GM19035 (cell line): ENCODE results near the gene BTBD6.

Experiments used
- ATAC-seq: cut with Tn5 transposase; IDR thresholded peaks from one replicate; pipeline ENCODE4 v1.9.1; 2021; ENCODE audit not compliant: unreplicated experiment

Gene BTBD6

DNA sequence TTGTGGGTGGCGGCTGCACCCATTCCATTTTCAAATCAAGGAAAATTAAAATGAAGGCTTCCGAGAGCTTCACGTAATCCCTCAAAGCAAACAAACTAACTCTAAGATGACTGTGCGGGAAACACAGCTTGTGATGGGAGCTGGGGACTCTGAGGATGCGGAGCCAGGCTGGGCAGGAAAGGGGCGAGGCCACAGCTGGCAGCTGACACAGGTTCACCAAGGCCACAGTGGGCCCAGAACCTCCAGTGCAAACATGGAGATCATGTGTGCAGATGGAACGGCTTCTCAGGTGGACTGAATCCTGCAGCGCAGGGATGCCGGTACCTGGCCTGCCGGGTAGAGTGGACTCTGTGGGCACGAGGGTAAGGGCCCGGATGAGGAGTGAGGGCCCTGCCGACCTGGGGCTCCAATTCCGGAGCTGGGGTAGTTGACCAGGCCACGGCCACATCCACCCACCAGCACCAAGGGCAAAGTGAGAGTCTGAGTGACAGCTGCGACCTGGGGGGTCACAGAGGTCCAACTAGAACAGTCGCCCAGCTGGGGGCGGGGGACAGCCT lies 19.2 kb upstream of the BTBD6 start:
- ATAC-seq = no peak

DNA sequence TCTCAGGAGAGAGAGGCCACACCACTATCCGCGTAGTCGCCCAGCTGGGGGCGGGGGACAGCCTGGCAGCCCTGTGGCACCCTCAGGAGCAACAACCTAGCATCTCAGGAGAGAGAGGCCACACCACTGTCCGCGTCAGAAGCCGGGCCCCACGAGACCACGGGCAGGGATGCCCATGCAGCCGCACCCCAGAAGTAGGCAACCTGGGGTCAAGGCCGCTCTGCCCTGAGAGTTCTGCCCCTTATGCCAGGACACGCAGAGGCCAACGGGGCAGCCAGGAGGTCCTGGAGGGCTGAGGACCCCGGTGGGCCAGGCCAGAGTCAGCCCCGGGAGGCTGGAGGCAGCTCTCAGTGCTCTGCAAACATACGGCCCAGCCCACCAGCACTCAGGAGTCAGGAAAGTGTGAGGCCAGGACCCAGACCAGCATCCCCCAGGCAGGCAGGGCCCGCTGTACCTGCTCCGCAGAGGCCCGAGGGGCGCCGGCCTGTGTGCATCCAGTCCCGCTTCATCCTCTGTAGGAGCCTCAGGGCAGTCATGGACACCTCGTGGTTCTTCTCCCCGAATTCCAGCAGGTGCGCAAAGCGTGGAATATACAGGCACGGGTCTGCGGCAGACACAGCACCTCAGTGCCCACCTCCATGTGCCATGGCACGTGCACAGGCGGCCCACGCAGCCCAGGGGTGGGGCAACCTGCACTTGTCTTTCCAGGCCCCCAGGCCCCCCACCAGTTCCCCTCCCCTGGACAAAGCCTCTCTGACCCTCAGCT lies 7.3 kb upstream of the BTBD6 start:
- no peak for ATAC-seq

DNA sequence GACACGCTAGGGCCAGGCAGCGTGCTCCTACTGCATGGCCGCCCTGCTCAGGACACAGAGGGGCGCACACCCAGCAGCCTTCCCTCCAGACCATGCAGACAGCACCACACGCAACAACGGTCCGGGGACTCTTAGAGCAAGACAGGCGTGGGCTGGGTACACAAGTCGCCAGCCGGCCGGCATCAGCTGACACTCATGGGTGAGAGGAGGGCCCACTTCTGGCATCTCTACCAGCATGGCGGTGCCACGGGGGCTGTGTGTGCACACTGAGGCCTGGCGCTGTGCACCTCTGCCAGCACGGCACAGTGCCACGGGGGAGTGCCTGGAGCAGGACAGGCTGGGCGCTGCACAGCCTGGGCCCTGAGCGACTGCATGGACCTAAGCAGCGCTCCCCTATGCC lies 6.7 kb upstream of the BTBD6 start:
- ATAC-seq = no peak

DNA sequence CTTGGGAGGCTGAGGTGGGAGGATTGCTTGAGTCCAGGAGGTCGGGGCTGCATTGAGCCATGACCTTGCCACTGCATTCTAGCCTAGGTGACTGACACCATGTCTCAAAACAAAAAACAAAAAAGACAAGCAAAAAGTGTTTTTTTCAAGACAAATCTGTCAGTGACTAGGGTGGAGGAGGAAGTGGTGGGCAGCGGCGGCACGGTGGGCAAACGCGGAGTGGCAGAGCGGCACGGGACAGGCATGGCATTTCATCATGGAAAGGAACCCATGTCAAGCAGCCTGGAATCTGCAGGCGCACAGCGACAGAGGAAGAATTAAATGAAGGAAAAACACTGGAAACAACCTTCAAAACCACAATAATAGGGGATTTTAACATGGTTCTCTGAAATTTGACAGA lies 4.0 kb upstream of the BTBD6 start:
- no peak for ATAC-seq

DNA sequence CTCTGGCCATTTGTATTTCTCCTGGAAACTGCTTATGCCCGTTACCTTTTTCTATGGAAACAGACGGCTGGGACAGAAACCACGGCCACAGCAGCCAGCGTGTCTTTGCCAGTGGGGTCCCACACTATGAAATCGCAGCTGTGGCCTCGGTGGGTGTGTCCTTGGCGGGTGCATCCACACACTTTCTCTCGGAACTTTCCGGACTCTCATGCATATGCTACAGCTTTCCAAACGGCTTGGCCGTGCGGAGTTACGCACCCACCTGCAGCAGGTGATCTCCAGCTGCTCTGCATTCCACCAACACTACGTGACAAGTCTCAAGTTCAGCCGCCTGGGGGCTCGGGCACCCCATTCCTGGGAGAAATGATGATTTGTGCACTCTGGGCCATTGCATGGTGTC lies 1.3 kb upstream of the BTBD6 start:
- ATAC-seq = no peak

DNA sequence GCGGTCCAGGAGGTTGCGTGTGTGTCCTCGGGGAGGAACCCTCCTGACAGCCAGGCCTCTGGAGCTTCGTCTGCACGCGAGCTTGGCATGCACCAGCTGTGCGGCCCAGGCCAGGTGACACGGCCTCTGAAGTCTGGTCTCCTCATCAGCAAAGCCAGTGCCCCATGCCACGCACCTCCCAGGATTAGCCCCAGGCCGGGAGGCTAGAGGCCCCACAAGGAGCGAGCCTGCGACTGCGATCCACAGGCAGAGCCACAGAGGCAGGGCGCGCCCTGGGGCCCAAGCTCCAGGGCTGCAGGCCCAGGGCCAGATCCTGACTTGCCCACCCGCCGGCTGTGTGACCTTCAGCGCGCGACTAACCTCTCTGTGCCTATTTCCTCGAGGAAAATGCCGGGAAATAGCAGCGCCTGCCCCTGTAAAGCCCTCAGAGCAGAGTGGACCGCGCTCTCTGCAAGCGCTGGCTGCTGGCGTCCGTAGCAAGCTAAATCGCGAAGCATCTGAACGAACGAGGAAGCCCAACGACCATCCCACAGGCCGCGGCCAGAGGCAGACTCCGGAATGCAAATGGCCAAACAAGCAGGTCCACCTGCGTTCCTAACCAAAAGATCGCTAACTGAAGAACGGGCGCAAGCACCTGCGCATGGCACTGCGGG lies 492 bp upstream of the BTBD6 start:
- ATAC-seq = no peak

DNA sequence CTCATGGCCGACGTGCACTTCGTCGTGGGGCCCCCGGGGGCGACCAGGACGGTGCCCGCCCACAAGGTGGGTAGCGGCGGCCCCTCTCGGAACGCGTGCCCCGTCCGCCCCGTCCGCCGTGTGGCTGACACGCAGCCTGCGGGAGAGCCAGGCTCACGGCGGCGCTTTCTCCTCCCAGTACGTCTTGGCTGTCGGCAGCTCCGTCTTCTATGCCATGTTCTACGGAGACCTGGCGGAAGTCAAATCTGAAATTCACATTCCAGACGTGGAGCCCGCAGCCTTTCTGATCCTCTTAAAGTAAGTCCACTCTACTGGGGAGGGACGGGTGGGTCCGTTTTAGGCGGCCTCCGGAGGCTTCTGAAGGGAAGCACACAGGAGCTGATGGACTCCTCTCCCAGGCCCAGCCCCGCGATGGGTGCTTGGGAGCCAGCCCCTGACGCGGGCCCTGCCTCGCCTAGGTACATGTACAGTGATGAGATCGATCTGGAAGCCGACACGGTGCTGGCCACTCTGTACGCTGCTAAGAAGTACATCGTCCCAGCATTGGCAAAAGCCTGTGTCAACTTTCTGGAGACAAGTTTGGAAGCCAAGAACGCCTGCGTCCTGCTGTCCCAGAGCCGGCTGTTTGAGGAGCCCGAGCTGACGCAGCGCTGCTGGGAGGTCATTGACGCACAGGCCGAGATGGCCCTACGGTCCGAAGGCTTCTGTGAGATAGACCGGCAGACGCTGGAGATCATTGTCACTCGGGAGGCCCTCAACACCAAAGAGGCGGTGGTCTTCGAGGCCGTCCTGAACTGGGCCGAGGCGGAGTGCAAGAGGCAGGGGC lies 1.1 kb downstream of the BTBD6 start:
- no peak for ATAC-seq

DNA sequence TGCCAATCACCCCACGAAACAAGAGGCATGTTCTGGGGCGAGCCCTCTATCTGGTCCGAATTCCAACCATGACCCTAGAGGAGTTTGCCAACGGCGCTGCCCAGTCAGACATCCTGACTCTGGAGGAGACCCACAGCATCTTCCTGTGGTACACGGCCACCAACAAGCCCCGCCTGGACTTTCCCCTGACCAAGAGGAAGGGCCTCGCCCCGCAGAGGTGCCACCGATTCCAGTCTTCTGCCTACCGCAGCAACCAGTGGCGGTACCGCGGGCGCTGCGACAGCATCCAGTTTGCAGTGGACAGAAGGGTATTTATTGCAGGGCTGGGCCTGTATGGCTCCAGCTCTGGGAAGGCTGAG lies 1.7 kb downstream of the BTBD6 start:
- ATAC-seq = no peak

DNA sequence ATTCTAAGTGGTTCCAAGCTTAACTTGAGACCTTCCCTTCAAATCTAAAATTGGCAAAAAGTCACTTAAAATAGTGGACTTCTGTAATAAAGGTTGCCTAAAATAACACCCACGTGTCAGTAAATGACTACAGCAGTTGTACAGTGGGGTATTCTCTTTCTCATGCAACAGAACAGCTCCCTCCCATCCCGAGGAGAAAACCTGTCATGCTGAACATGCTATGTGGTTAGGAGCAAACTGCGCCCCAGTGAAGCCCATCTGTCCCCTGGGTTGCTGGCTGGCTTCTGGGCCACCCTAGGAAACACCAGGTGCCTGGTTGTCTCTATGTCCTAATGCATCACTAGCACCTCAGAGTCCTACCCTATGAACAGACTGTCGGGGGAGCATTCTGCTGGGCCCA lies 2.7 kb downstream of the BTBD6 start:
- ATAC-seq = no peak

DNA sequence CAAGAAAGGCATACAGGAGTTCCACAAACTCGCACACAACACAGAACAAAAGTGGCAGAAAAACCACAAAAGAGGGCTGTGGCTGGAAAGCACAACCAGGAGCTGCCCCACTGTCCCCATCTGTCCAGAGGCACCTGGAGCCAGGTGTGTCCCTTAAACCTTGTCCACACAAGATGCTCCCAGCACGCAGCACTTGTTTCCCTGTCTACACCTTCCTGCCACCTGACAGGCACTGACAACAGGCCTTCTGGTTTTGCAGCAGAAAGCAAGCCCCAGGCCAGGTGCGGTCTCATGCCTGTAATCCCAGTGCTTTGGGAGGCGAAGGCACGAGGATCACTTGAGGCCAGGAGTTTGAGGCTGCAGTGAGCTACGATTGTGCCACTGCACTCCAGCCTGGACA lies 3.6 kb downstream of the BTBD6 start:
- ATAC-seq = no peak

DNA sequence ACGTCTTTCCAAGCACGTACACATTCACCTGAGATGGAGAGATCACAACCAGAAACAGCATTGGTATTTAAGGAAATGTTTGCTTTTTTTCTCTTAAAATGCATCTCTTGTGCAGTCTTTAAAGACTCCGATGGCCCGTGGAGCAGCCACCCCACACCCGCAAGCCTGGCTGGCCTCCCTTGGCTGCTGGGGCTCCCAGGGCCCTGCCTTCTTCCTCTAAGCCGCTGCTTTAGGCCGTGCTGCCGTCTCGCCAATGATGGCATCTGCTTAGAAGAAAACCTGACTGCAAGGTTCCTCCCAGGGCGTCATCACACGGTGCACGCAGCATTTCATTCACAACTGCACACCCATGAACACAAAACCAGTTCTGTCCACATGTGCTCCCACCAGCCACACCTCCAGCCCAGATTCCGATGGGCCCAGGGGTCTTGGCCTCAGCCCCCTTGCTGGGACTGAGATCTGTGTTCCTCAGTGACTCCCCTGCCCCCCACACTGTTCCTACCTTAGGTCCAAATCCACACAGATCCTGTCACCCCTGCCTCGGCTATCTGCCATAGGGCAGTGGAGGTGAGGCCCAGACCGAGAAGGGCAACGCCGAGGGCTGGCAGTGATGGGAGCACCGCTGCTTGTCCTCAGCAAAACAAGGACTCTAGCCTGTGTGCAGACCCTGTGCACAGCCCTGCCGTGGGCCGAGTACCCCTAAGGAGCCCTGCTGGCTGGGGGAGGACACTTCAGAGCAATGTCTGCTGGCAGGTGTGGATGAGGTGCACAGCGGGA lies 4.4 kb downstream of the BTBD6 start:
- ATAC-seq = no peak

DNA sequence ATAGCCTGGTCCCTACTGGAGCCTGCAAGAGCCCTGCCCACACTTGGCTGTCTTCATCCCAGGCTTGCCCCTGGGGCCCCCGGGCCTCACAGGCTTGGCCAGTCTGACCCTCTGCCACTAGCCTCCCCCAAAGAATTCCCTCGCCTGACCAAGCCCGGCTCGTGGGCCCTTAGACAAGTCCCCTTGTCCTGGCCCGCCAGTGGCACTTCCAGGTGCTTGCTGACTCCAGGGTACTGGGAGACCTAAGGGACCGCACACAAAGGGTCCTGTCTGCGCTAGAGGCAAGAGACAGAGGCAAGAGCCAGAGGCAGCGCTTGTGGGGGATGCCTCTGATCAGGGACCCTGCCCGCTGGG lies 5.0 kb downstream of the BTBD6 start:
- no peak for ATAC-seq

DNA sequence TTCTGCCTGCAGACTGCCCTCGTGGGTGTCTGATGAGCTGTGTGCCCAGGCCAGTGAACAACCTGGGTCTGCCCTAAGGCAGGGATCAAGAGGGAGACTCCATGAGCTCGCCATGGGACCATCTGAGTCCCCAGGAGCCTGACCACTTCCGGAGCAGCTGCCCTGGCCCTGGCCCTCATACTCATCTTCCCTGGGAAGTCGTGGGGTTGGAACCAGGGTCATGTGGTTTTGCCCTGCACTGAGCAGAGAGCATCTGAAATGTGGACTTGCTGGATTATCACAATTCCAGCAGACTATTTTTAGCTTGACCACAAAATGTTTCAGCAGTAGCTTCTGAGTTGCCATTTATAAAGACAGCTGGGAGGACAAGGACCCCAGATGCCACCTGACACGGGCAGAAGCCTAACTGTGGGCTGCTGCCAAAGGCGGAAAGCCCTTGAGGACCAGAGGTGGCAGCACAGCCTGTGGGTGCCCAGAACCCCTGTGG lies 6.7 kb downstream of the BTBD6 start:
- no peak for ATAC-seq

DNA sequence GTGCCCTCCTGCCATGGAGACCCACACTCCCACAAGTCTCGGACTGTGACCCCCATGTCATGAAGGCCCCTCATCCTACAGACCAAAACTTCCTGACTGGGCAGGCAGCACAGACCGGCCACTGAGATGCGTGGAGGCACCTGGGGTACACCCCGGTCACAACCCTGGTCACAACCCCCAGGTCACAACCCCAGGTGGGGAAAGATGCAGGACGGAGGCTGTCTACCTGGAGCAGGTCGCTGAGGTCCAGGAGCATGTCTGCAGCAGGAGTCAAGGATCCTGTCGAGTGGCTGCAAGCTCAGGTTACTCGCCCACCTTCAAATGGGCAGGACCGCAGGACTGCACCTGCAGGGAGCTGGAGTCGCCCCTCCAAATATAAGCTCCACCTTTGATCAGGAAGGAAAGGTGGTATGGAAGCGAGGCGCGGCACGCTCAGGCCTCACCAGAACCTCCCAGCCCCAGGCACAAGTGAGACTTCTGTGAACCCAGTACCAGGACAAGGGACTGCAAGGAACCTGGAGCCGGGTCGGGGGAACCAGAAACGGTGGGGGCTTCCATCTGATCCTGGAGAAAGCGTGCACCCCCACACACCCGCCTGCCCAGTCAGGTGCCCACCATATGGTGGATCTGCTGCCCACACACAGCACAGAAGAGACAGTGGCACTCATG lies 8.1 kb downstream of the BTBD6 start:
- no peak for ATAC-seq

DNA sequence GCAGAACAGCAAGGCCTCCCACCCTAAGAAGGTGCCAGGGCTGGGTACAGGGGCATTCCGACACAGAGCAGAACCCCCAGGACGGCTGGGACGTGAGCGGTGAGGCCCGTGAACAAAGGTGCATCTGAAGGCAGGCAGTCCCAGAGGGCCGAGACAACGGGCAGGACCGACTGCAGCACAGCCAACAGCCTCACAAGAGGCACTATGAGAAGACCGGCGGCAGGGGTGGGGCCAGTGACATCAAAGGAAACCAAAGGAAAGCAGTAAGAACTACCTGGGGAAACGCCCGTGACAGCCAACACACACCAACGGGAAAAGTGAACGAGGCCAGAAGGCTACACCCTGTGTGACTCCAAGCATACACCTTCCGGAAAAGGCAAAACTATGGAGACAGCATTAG lies 9.1 kb downstream of the BTBD6 start:
- no peak for ATAC-seq

DNA sequence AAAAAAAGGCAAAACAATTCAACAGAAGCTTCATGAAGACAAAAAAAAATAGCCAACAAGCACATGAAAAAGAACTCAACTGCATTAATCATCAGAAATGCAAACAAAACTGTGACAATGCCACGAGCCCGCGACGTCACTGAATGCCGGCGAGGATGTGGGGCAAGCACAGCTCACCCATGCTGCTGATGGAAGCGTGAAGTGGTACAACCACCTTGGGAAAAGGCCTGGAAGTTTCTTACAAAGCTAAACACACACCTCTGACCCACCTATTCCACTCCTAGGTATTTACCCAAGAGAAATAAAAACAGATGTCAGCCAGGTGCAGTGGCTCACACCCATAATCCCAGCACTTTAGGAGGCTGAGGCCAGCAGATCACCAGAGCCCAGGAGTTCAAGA lies 10.5 kb downstream of the BTBD6 start:
- ATAC-seq = no peak

DNA sequence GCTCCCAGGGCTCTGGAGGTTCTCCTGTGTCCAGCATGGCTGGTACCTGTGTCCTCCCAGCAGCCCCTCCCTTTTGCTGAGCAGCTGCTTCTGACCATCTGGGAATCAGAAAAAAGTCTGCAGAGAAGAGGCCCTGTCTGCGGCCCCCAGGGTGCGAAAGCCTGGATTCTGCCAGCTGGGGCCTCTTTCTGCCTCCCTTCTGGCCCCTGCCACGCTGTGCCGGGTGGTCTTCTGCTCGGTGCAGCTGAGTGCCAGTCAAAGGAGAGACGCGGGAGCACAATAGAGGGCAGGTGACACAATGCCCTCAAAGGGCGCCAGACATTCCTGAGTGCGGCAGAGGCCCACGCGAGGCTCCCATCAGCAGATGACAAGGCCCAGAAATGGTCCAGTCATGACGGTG lies 12.6 kb downstream of the BTBD6 start:
- no peak for ATAC-seq

DNA sequence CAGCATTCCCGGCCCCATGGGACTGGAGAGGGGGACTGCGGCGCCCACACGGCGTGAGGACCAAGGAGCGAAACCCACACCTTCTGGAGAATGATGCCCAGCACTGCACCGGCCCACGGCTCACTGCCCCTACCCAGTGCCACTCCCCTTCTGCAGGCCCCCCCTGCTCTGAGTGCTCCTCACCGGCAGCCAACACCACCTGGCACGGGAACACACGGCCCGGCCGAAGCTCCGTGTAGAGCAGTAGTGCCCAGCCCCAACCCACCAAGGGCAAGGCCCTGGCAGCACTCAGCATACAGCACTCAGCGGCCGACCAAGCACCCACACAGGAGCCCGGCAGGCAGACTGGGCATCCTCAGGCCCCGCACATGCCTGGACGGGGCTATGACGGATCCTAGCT lies 13.4 kb downstream of the BTBD6 start:
- no peak for ATAC-seq

DNA sequence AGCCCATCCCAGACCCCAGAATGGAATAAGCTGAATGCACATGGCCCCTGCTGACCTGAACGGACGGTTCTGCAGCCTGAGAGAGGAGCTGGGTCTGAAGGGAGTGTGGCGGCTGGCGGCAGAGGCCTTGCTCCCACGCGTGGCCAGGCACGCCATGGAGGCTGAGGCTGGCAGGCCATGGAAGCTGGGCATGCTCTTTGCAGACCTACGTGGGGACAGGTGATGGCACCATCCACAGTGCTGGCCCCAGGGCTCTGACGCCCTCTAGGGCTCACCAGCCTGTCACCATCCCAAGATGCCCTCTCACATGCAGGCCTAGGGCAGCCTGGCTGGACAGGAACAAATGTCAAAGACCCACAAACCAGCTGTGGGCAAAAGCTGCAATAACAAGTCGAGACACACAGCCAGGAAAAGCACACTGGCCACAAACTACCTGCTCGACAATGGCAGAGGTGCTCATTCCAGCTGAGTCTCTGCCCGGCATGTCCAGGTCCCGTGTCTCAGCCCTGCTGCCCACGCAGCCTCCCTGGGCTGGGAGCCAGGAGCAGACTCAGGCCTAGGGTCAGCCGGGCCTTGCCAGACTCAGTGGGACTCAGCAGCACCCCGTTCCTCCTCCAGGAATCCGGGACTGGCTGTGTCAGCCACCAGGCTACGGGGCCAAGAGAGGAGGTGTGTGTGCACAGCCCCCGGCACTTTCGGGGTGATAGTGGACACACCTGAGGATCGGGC lies 19.7 kb downstream of the BTBD6 start:
- no peak for ATAC-seq
